Mesenchymal stem cell (in vitro differentiated cells and primary cell): Measurements from ENCODE around the gene UNKL. TPM values are rescaled to one million over a fixed set of nuclear protein-coding genes. Genes with fewer than 3 reads are reported as not detected.

Experiments used
- DNase-seq: peaks from one replicate; pipeline ENCODE4 v3.0.0-alpha.2; 2013
- H2AFZ ChIP-seq: one replicate; pipeline ENCODE4 v1.6.1; 2013; ENCODE audit warnings: low read depth, mild to moderate bottlenecking, control low read depth, inconsistent platforms, low read length, moderate library complexity
- H2AK5ac ChIP-seq: 2 replicates; pipeline ENCODE4 v1.6.1; 2013; ENCODE audit warnings: low read length, moderate library complexity, mild to moderate bottlenecking, inconsistent platforms; ENCODE audit not compliant: severe bottlenecking
- H2BK120ac ChIP-seq: one replicate; pipeline ENCODE4 v1.6.1; 2013; ENCODE audit warnings: low read depth, mild to moderate bottlenecking, inconsistent platforms, low read length, moderate library complexity
- H2BK12ac ChIP-seq, 2 experiments: one replicate each; pipeline ENCODE4 v1.6.1; 2013; ENCODE audit warnings: inconsistent platforms in 2 of 2, low read length in 2 of 2, mild to moderate bottlenecking in 2 of 2, moderate library complexity in 2 of 2, control low read depth in 1 of 2
- H2BK15ac ChIP-seq: one replicate; pipeline ENCODE4 v1.6.1; 2013; ENCODE audit warnings: mild to moderate bottlenecking, low read depth, inconsistent platforms; ENCODE audit not compliant: poor library complexity, severe bottlenecking
- H2BK5ac ChIP-seq: 2 replicates; pipeline ENCODE4 v1.6.1; 2013; ENCODE audit warnings: low read depth, mild to moderate bottlenecking, low read length, control low read depth, inconsistent platforms; ENCODE audit not compliant: poor library complexity, severe bottlenecking
- H3K14ac ChIP-seq, 2 experiments: one replicate each; pipeline ENCODE4 v1.6.1; 2013; ENCODE audit warnings: inconsistent platforms in 2 of 2, low read length in 2 of 2, control low read depth in 1 of 2, mild to moderate bottlenecking in 1 of 2, moderate library complexity in 1 of 2
- H3K18ac ChIP-seq, 2 experiments: one replicate each; pipeline ENCODE4 v1.6.1; 2013; ENCODE audit warnings: inconsistent platforms in 2 of 2, low read length in 2 of 2, control low read depth in 1 of 2, low read depth in 1 of 2, mild to moderate bottlenecking in 1 of 2
- H3K23ac ChIP-seq, 2 experiments: one replicate each; pipeline ENCODE4 v1.6.1; 2013; ENCODE audit warnings: inconsistent platforms in 2 of 2, low read length in 2 of 2, mild to moderate bottlenecking in 2 of 2, moderate library complexity in 2 of 2, control low read depth in 1 of 2
- H3K27ac ChIP-seq: 2 replicates; pipeline ENCODE4 v1.5.1; 2013; ENCODE audit warnings: mild to moderate bottlenecking, moderate library complexity, low read length, control low read depth, inconsistent platforms; ENCODE audit not compliant: poor library complexity, severe bottlenecking
- H3K27me3 ChIP-seq, 2 experiments: 2 replicates each; pipeline versions ENCODE4 v1.6.1 to v1.7.0; 2013; ENCODE audit warnings: low read length in 2 of 2, mild to moderate bottlenecking in 2 of 2, moderate library complexity in 2 of 2, control low read depth in 1 of 2, inconsistent platforms in 1 of 2; ENCODE audit not compliant: control insufficient read depth in 1 of 2, insufficient read depth in 1 of 2
- H3K36me3 ChIP-seq, 2 experiments: 2 replicates each; pipeline versions ENCODE4 v1.6.1 to v1.7.0; 2013; ENCODE audit warnings: low read length in 2 of 2, control low read depth in 1 of 2, inconsistent platforms in 1 of 2, low read depth in 1 of 2, mild to moderate bottlenecking in 1 of 2; ENCODE audit not compliant: insufficient read depth in 2 of 2, control insufficient read depth in 1 of 2
- H3K4ac ChIP-seq, 2 experiments: one replicate each; pipeline ENCODE4 v1.6.1; 2013; ENCODE audit warnings: inconsistent platforms in 2 of 2, low read length in 2 of 2, mild to moderate bottlenecking in 2 of 2, moderate library complexity in 2 of 2, control low read depth in 1 of 2, low read depth in 1 of 2
- H3K4me1 ChIP-seq: 2 replicates; pipeline ENCODE4 v1.6.1; 2013; ENCODE audit warnings: low read depth, low read length, control low read depth; ENCODE audit not compliant: control insufficient read depth, insufficient read depth
- H3K4me2 ChIP-seq: 2 replicates; pipeline ENCODE4 v1.6.1; 2013; ENCODE audit warnings: low read length, mild to moderate bottlenecking, inconsistent platforms; ENCODE audit not compliant: poor library complexity, severe bottlenecking
- H3K4me3 ChIP-seq, 2 experiments: 2 replicates each; pipeline versions ENCODE4 v1.5.1 to v1.7.0; 2013; ENCODE audit warnings: low read length in 2 of 2, mild to moderate bottlenecking in 2 of 2, control low read depth in 1 of 2, low read depth in 1 of 2; ENCODE audit not compliant: insufficient read depth in 1 of 2
- H3K79me1 ChIP-seq: replicated peaks from 2 replicates; pipeline ENCODE4 v1.6.1; 2013; ENCODE audit warnings: mild to moderate bottlenecking, control low read depth, low read length, inconsistent platforms; ENCODE audit not compliant: poor library complexity, severe bottlenecking
- H3K9ac ChIP-seq: 2 replicates; pipeline ENCODE4 v1.7.0; 2013; ENCODE audit warnings: mild to moderate bottlenecking, low read length, moderate library complexity
- H3K9me3 ChIP-seq: 2 replicates; pipeline ENCODE4 v1.7.0; 2013; ENCODE audit warnings: mild to moderate bottlenecking, low read length; ENCODE audit not compliant: control insufficient read depth
- H4K8ac ChIP-seq: one replicate; pipeline ENCODE4 v1.6.1; 2013; ENCODE audit warnings: inconsistent platforms, mild to moderate bottlenecking, low read length, moderate library complexity
- H4K91ac ChIP-seq: one replicate; pipeline ENCODE4 v1.6.1; 2013; ENCODE audit warnings: mild to moderate bottlenecking, low read length, inconsistent platforms
- WGBS: methylation state at CpG from one replicate; pipeline ENCODE4 v1.1.7; 2013; ENCODE audit warnings: mixed read lengths; 5-methylcytosine and 5-hydroxymethylcytosine counted together
- polyA plus RNA-seq, 2 experiments: library from polyadenylated mRNA; stranded (reverse); fragments of 200-250 nt; gene quantifications; one replicate each; pipeline ENCODE4 v1.2.3, GENCODE V29; 2013

The UNKL gene, protein sequence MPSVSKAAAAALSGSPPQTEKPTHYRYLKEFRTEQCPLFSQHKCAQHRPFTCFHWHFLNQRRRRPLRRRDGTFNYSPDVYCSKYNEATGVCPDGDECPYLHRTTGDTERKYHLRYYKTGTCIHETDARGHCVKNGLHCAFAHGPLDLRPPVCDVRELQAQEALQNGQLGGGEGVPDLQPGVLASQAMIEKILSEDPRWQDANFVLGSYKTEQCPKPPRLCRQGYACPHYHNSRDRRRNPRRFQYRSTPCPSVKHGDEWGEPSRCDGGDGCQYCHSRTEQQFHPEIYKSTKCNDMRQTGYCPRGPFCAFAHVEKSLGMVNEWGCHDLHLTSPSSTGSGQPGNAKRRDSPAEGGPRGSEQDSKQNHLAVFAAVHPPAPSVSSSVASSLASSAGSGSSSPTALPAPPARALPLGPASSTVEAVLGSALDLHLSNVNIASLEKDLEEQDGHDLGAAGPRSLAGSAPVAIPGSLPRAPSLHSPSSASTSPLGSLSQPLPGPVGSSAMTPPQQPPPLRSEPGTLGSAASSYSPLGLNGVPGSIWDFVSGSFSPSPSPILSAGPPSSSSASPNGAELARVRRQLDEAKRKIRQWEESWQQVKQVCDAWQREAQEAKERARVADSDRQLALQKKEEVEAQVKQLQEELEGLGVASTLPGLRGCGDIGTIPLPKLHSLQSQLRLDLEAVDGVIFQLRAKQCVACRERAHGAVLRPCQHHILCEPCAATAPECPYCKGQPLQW
- polyA plus RNA-seq (2013, experiment 1 of 2), result 7.4 TPM
- polyA plus RNA-seq (2013, experiment 2 of 2), result 7.0 TPM

DNA sequence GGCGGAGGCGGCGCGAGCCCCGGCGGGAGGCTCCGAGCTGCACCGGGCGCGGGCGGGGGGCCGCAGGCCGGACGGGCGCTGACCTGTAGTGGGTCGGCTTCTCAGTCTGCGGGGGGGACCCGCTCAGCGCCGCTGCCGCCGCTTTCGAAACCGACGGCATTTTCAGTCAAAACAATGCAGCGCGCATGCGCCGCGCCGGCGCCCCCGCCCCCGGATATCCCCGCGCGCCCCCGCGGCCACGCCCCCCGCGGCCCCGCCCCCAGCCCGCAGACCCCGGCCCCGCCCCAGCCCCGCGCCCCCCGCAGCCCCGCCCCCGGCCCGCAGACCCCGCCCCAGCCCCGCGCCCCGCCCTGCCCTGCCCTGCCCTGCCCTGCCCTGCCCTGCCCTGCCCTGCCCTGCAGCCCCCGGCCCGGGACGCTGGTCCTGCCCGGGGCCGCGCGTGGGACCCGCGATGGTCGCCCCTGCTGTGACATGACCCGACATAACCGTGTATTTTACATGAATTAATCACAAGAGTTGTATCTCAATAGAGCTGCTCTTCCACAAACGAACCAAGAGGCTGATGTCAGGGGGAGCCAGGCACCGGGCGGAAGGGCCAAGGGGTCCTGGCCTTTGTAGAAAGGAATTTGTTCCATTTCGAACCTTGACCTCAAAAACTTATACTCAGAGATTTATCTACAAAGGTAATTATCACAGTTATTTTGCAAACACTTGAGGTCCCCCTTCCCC, at the start of gene UNKL:
Gene UNKL (minus strand): TSS at position 173 of the 729 bp plus-strand sequence. CDS start 13 bp downstream, at position 160.
- Histone ChIP-seq H2AK5ac (peak within 1 kb of the TSS; percentile 27), H2BK15ac (peak within 1 kb of the TSS; percentile 99), H3K36me3 (peaks cover 8 to 18% of the 10 kb centered on the region in 2 experiments), H3K4me1 (peaks cover 19% of the 10 kb centered on the region), H4K91ac (no peak within 1 kb of the TSS), H2BK120ac (peak within 1 kb of the TSS; percentile 54), H3K18ac (peak within 1 kb of the TSS; percentile 52 to 84), H3K4me2 (peak within 1 kb of the TSS; percentile 94), H3K14ac (peak within 1 kb of the TSS in 1 of 2 experiments; percentile 97), H3K27me3 (no peaks in the 10 kb centered on the region), H3K9ac (peak within 1 kb of the TSS; percentile 87), H2AFZ (peak within 1 kb of the TSS; percentile 93), H3K4ac (peak within 1 kb of the TSS; percentile 91 to 95), H3K79me1 (peaks cover 28% of the 10 kb centered on the region), H3K27ac (peak within 1 kb of the TSS; percentile 30), H2BK5ac (no peak within 1 kb of the TSS), H2BK12ac (peak within 1 kb of the TSS in 1 of 2 experiments; percentile 71), H3K9me3 (no peaks in the 10 kb centered on the region), H4K8ac (peak within 1 kb of the TSS; percentile 97), H3K23ac (peak within 1 kb of the TSS in 1 of 2 experiments; percentile 46), H3K4me3 (peak within 1 kb of the TSS; percentile 90 to 95)
- DNase-seq, result peak; percentile 62
- 13% methylated on average over 17 of the region's 72 CpGs for WGBS

DNA sequence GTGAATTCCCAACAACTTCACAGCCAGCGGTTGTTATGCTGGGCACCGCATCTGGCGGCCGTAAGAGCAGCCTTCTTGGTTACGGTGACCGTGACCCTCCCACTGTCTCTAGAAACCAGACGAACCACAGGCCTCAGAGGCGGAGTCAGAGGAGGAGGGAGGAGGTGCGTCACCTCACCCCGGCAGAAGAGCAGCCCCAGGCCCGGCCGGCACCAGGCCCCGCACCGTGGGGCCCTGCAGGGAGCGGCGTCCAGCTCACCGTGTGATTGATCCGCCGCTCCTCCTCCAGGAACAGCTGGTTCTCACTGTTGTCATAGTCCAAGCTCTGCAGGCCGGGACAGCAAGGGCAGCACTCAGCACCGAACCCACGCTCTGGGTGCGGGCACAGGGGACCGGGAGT, 46.6 kb upstream of the UNKL start:
- H3K4me1 ChIP-seq, result peaks cover 4% of the 10 kb centered on the region
- no peaks in the 10 kb centered on the region for H3K9me3 ChIP-seq
- H3K14ac ChIP-seq, result no peak overlapping the region
- H2BK5ac ChIP-seq, result no peak overlapping the region
- no peak overlapping the region for H2AFZ ChIP-seq
- H2AK5ac ChIP-seq, result no peak overlapping the region
- H3K4me2 ChIP-seq, result no peak overlapping the region
- no peak overlapping the region for H3K9ac ChIP-seq
- H3K36me3 ChIP-seq, result peaks cover 58 to 75% of the 10 kb centered on the region in 2 experiments
- H3K18ac ChIP-seq, result no peak overlapping the region
- H4K91ac ChIP-seq, result no peak overlapping the region
- DNase-seq, result peak; percentile 56
- H3K4ac ChIP-seq, result no peak overlapping the region
- no peak overlapping the region for H2BK12ac ChIP-seq
- no peak overlapping the region for H4K8ac ChIP-seq
- H3K23ac ChIP-seq, result no peak overlapping the region
- no peak overlapping the region for H2BK120ac ChIP-seq
- peaks cover 46% of the 10 kb centered on the region for H3K79me1 ChIP-seq
- 60% methylated on average over 24 of the region's 24 CpGs for WGBS
- no peak overlapping the region for H3K4me3 ChIP-seq
- H2BK15ac ChIP-seq, result no peak overlapping the region
- no peak overlapping the region for H3K27ac ChIP-seq
- no peaks in the 10 kb centered on the region for H3K27me3 ChIP-seq

DNA sequence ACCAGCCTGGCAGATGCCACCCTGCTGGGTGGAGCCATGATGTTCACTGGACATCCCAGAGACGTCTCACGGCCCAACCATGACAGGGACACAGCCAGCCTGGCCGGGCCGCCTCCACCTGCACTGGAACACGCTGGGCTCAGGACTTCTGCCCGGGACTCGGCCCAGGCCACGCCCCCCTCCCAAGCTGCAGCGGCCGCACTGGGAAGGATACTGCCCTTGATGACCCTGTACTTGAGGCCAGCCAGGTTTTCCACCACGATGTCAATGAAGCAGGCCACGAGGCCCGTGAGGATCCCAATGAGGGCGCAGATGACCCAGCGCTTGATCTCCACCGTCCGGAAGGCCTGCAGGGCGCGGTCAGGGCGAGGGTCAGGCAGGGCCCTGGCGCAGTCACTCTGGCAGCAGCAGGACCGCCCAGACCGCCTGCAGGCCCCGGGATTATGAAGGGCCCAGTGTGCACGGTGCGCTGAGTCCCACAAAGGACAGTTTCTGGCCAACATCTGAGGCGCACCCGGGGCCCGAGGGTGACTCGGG, 46.2 kb upstream of the UNKL start:
- H3K14ac ChIP-seq, result no peak overlapping the region
- H3K36me3 ChIP-seq, result peaks cover 63 to 75% of the 10 kb centered on the region in 2 experiments
- no peak overlapping the region for H2AK5ac ChIP-seq
- H2BK5ac ChIP-seq, result no peak overlapping the region
- H2AFZ ChIP-seq, result no peak overlapping the region
- H3K4ac ChIP-seq, result no peak overlapping the region
- H3K27ac ChIP-seq, result no peak overlapping the region
- H3K79me1 ChIP-seq, result peaks cover 45% of the 10 kb centered on the region
- no peak overlapping the region for H3K9ac ChIP-seq
- no peaks in the 10 kb centered on the region for H3K27me3 ChIP-seq
- H3K18ac ChIP-seq, result no peak overlapping the region
- H3K4me1 ChIP-seq, result peaks cover 4% of the 10 kb centered on the region
- H4K8ac ChIP-seq, result peak overlapping the region; percentile 15
- H3K23ac ChIP-seq, result no peak overlapping the region
- no peak for DNase-seq
- no peaks in the 10 kb centered on the region for H3K9me3 ChIP-seq
- H4K91ac ChIP-seq, result peak overlapping the region; percentile 49
- H3K4me3 ChIP-seq, result no peak overlapping the region
- no peak overlapping the region for H2BK15ac ChIP-seq
- no peak overlapping the region for H3K4me2 ChIP-seq
- no peak overlapping the region for H2BK120ac ChIP-seq
- WGBS, result 92% methylated on average over 30 of the region's 30 CpGs
- H2BK12ac ChIP-seq, result no peak overlapping the region
